K562 (cell line): ENCODE results near the gene GFOD1. TPM values are rescaled to one million over a fixed set of nuclear protein-coding genes. Genes with fewer than 3 reads are reported as not detected.

Experiments
- ATAC-seq: fragments of 200-7000 bp; cut with Tn5 transposase; 3 replicates; pipeline ENCODE4 v1.9.1; 2020; ENCODE audit warnings: moderate library complexity
- BruUV-seq: library from RNA; stranded (reverse); fragments of 400-500 nt; replicated peaks from 2 replicates; lab custom pipeline; 2021; lab: Mats Ljungman, UMichigan
- CTCF ChIA-PET: fragments of 300-600 bp; formaldehyde crosslinking; extraction: SDS; loops from one replicate; lab custom pipeline; 2021; ENCODE audit warnings: low intra/inter-chr PET ratio; lab: Yijun Ruan, JAX
- POLR2A ChIA-PET: fragments of 300-600, 350-650 bp; sonication (Branson Sonifier 250); formaldehyde crosslinking; extraction: SDS; loops from one replicate; lab custom pipeline; 2021; ENCODE audit warnings: antibody characterized with exemption, inconsistent platforms; lab: Yijun Ruan, JAX
- DNase-seq, 4 experiments: peaks; one replicate each; pipeline versions ENCODE4 v3.0.0 to v3.0.0-alpha.2; 2011 to 2018; ENCODE audit warnings: low spot score in 3 of 4, mixed read lengths in 3 of 4; ENCODE audit errors: extremely low read depth in 1 of 4
- FAIRE-seq: peaks from 2 replicates; lab custom pipeline; 2011; peaks lifted over from hg19 to GRCh38; lab: Jason Lieb, UNC
- H2AFZ ChIP-seq: 2 replicates; pipeline ENCODE4 v1.6.0; 2011; ENCODE audit warnings: low read depth, low read length, control low read depth, inconsistent platforms
- H3K27ac ChIP-seq: fragments of 200-600 bp; 3 replicates; pipeline ENCODE4 v1.8.0; 2011; ENCODE audit warnings: low read depth, mild to moderate bottlenecking, control low read depth, inconsistent platforms, low read length, moderate library complexity, mixed read lengths; ENCODE audit errors: extremely low read depth
- H3K27me3 ChIP-seq, 2 experiments: fragments of 300-600 bp in 1 of 2; 2 replicates in 1 of 2; 3 replicates in 1 of 2; pipeline versions ENCODE4 v1.6.0 to v1.8.0; 2011; ENCODE audit warnings: inconsistent platforms in 2 of 2, low read length in 2 of 2, mild to moderate bottlenecking in 1 of 2, mixed read lengths in 1 of 2, moderate library complexity in 1 of 2; ENCODE audit not compliant: control insufficient read depth in 2 of 2, insufficient read depth in 2 of 2
- H3K36me3 ChIP-seq: fragments of 300-600 bp; 3 replicates; pipeline ENCODE4 v1.8.0; 2011; ENCODE audit warnings: mild to moderate bottlenecking, low read length, inconsistent platforms; ENCODE audit not compliant: control insufficient read depth, insufficient read depth
- H3K4me1 ChIP-seq, 2 experiments: fragments of 200-600 bp in 1 of 2; replicated peaks in 1 of 2; 2 replicates in 1 of 2; 3 replicates in 1 of 2; pipeline versions ENCODE4 v1.5.1 to v1.8.0; 2011; ENCODE audit warnings: inconsistent platforms in 2 of 2, low read length in 2 of 2, mild to moderate bottlenecking in 1 of 2, mixed read lengths in 1 of 2, moderate library complexity in 1 of 2; ENCODE audit not compliant: control insufficient read depth in 2 of 2, insufficient read depth in 2 of 2
- H3K4me2 ChIP-seq: 2 replicates; pipeline ENCODE4 v1.6.1; 2011; ENCODE audit warnings: low read length, control low read depth, inconsistent platforms, mixed read lengths; ENCODE audit not compliant: insufficient read depth
- H3K4me3 ChIP-seq: fragments of 200-600 bp; sonication (generic), shearing (Covaris generic); 2 replicates; pipeline ENCODE4 v1.5.1; 2016; ENCODE audit warnings: control low read depth, inconsistent platforms
- H3K79me2 ChIP-seq: fragments of 200-600 bp; 3 replicates; pipeline ENCODE4 v1.8.0; 2011; ENCODE audit warnings: low read length, inconsistent platforms; ENCODE audit not compliant: control insufficient read depth, insufficient read depth
- H3K9ac ChIP-seq, 2 experiments: 2 replicates each; pipeline versions ENCODE4 v1.6.0 to v1.6.1; 2011; ENCODE audit warnings: low read depth in 2 of 2, low read length in 2 of 2, control low read depth in 1 of 2, inconsistent platforms in 1 of 2, mild to moderate bottlenecking in 1 of 2, mixed read lengths in 1 of 2; ENCODE audit not compliant: insufficient read depth in 1 of 2
- H3K9me1 ChIP-seq: one replicate; pipeline ENCODE4 v1.6.0; 2011; ENCODE audit warnings: inconsistent platforms, mild to moderate bottlenecking, low read length, moderate library complexity; ENCODE audit not compliant: control insufficient read depth, insufficient read depth
- H3K9me3 ChIP-seq: replicated peaks from 2 replicates; pipeline ENCODE4 v1.5.1; 2011; ENCODE audit warnings: low read depth, low read length, inconsistent platforms; ENCODE audit not compliant: control insufficient read depth, insufficient read depth
- H4K20me1 ChIP-seq: replicated peaks from 2 replicates; pipeline ENCODE4 v1.6.1; 2011; ENCODE audit warnings: low read length, inconsistent platforms, mixed read lengths; ENCODE audit not compliant: control insufficient read depth, insufficient read depth
- ARNT ChIP-seq, 2 experiments: fragments of 450-650 bp; IDR thresholded peaks; 2 replicates each; pipeline ENCODE4 v1.6.1; 2016; ENCODE audit warnings: mild to moderate bottlenecking in 1 of 2
- CTBP1 ChIP-seq: fragments of 450-650 bp; IDR thresholded peaks from 2 replicates; pipeline ENCODE4 v1.6.1; 2016; ENCODE audit warnings: borderline replicate concordance
- ETS2 ChIP-seq: IDR thresholded peaks from 2 replicates; pipeline ENCODE4 v1.6.1; 2016; ENCODE audit warnings: borderline replicate concordance, missing genetic modification characterization, mild to moderate bottlenecking, moderate library complexity, missing compliant biosample characterization; ENCODE audit not compliant: poor library complexity, severe bottlenecking
- FIP1L1 ChIP-seq: fragments of 200-400 bp; formaldehyde crosslinking; IDR thresholded peaks from 2 replicates; pipeline ENCODE4 v1.6.1; 2018; ENCODE audit warnings: mild to moderate bottlenecking, low read depth, low read length; ENCODE audit not compliant: poor library complexity, severe bottlenecking
- MEF2D ChIP-seq: conservative IDR thresholded peaks from 2 replicates; pipeline ENCODE4 v1.6.1; 2016; ENCODE audit warnings: low read depth, missing genetic modification characterization, missing compliant biosample characterization
- SETDB1 ChIP-seq: IDR thresholded peaks from one replicate; pipeline ENCODE4 v1.6.1; 2012; ENCODE audit warnings: low read length, control low read depth, inconsistent platforms
- SRSF9 ChIP-seq: fragments of 200-400 bp; formaldehyde crosslinking; IDR thresholded peaks from 2 replicates; pipeline ENCODE4 v1.6.1; 2017; ENCODE audit warnings: low read depth, low read length, borderline replicate concordance
- TGIF2 ChIP-seq: sonication (generic); formaldehyde crosslinking; IDR thresholded peaks from 2 replicates; pipeline ENCODE4 v1.8.1; 2022; ENCODE audit warnings: mild to moderate bottlenecking, missing genetic modification reagents, moderate library complexity
- YBX1 ChIP-seq: fragments of 450-650 bp; IDR thresholded peaks from 2 replicates; pipeline ENCODE4 v1.7.1; 2016; ENCODE audit warnings: mild to moderate bottlenecking
- ZNF12 ChIP-seq: sonication (generic); formaldehyde crosslinking; IDR thresholded peaks from 2 replicates; pipeline ENCODE4 v1.4.0; 2020; ENCODE audit warnings: mild to moderate bottlenecking, missing genetic modification reagents
- ZNF347 ChIP-seq: fragments of 450-650 bp; formaldehyde crosslinking; IDR thresholded peaks from 2 replicates; pipeline ENCODE4 v1.4.0; 2020; ENCODE audit warnings: low read depth, mild to moderate bottlenecking, moderate library complexity
- ZNF561 ChIP-seq: fragments of 450-650 bp; formaldehyde crosslinking; conservative IDR thresholded peaks from 2 replicates; pipeline ENCODE4 v1.4.0; 2020; ENCODE audit warnings: mild to moderate bottlenecking, moderate library complexity
- ZNF766 ChIP-seq: fragments of 200-800 bp; sonication (Bioruptor generic); conservative IDR thresholded peaks from 2 replicates; pipeline ENCODE4 v1.6.1; 2016; ENCODE audit warnings: missing genetic modification characterization, missing compliant biosample characterization
- WGBS: fragments of 100-300 bp; shearing (Covaris generic); methylation state at CpG from one replicate; pipeline ENCODE4 v1.1.6; 2016; ENCODE audit warnings: low coverage, mixed read lengths; ENCODE audit not compliant: insufficient coverage; ENCODE audit errors: missing lambda C conversion rate; 5-methylcytosine and 5-hydroxymethylcytosine counted together
- in situ Hi-C: fragments of 300-500 bp; cut with MboI; formaldehyde crosslinking; loops from 4 replicates; pipeline ENCODE4 v1.15.0; 2018; ENCODE audit warnings: inconsistent platforms, mixed read lengths
- intact Hi-C: fragments of 100-400 bp; cut with micrococcal nuclease; formaldehyde crosslinking; loops from 2 replicates; pipeline ENCODE4 v1.14.2; 2022
- polyA plus RNA-seq, 8 experiments: library from polyadenylated mRNA; depleted of rRNA in 4 of 8; stranded (reverse) in 5 of 8; unstranded in 3 of 8; fragments of >200 nt; fragmentation: Nextera tagmentation in 2 of 8; fragmentation: Illumina TruSeq in 1 of 8; extraction: Ambion mirVana in 2 of 8; extraction: Trizol in 1 of 8; gene quantifications; 2 replicates each; pipeline versions ENCODE4 v1.2.1 to v1.2.3, GENCODE V29; 2011 to 2014; ENCODE audit warnings: inconsistent platforms in 1 of 8, missing spikeins in 1 of 8
- total RNA-seq, 7 experiments: library from RNA; depleted of rRNA in 6 of 7; stranded (reverse); fragments of >200 nt in 6 of 7; fragmentation: Illumina TruSeq in 2 of 7; extraction: Trizol in 2 of 7; gene quantifications; 2 replicates each; pipeline versions ENCODE4 v1.2.1 to v1.2.3, GENCODE V29; 2011 to 2021; ENCODE audit warnings: low replicate concordance in 1 of 7
- TF ChIP-seq, protein P1 (sequence below): sonication (generic); formaldehyde crosslinking; IDR thresholded peaks from 2 replicates; pipeline ENCODE4 v1.8.0; 2022; ENCODE audit warnings: missing genetic modification reagents, mild to moderate bottlenecking, moderate library complexity, borderline replicate concordance
- TF ChIP-seq, protein P2 (sequence below), 2 experiments: fragments of 450-650 bp in 1 of 2; IDR thresholded peaks; 2 replicates each; pipeline ENCODE4 v1.6.1; 2011 to 2017; ENCODE audit warnings: low read depth in 2 of 2, antibody characterized with exemption in 1 of 2, borderline replicate concordance in 1 of 2, low read length in 1 of 2, mild to moderate bottlenecking in 1 of 2, mixed read lengths in 1 of 2; ENCODE audit not compliant: control insufficient read depth in 1 of 2

GFOD1 gene
- total and polyA plus RNA-seq, 9 of the 15 experiments (the other 6 are each of a cell fraction or from before 2014, with no cell fraction given), result 3.8 to 12.0 (median 8.2) TPM

DNA sequence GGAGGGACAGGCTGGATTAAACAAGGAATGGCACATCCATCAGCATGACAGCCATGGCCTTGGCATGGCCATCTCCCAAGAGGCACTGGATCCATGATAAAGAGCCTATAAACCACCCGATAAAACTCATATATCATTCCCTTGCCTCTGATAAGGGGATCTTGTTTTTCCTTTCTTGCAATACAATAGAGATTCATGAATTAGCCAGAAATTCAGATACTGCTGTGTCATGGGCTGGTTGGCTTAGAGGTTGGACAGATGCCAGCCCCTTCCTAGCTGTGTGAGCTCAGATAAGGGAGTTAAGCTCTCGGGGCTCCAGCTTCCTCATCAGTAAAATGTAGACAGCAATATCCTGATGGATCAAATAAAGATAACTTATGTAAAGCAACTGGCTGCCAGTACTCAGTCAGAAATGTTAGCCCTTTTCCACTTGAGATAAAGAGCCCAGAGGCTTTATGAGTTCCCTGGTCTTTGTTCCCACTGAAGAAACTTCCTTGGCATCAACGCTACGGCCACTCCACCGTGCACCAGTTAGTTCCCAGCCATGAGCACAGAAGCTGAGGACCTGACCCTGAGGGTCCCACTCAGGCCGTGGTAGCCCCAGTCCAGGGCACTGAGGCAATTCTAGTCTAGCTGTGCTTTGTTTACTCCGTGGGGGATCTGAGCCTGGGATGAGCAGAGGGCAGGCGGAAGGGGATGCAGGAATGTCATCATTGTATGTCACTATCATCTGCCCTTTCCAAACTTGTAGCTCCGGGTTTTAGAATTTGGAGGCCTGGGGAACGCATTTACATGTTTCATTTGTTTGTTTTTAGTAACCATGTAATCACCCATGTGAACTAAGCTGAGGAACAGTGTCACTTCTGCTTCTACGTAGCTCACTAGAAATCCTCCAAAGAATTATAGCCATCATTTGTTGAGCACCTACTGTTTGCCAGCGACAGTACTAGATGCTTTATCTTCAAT lies 91.8 kb downstream of the GFOD1 start:
- Histone ChIP-seq H3K4me2 (peak overlapping the region; percentile 68), H3K9me3 (no peaks in the 10 kb centered on the region), H3K27me3 (peaks cover 0 to 6% of the 10 kb centered on the region in 2 experiments; a peak in 1 of 5 replicates), H2AFZ (no peak overlapping the region), H3K4me1 (peaks cover 13 to 24% of the 10 kb centered on the region in 2 experiments), H3K4me3 (no peak overlapping the region), H4K20me1 (0 out of 2 replicates have a peak, but pooled peaks cover 4% of the 10 kb centered on the region), H3K27ac (peak overlapping the region; percentile 65; the same call in 2 of the 3 replicates), H3K9ac (peak overlapping the region in 1 of 2 experiments; percentile 29; a peak in 1 of 4 replicates), H3K36me3 (no peaks in the 10 kb centered on the region), H3K9me1 (peaks cover 4% of the 10 kb centered on the region), H3K79me2 (no peaks in the 10 kb centered on the region)
- FAIRE-seq, result peak; percentile 97
- in situ Hi-C loops (no loop called here), intact Hi-C loops (loop anchor here (5.0 kb wide), 2 partner anchors 57 to 92 kb away; partner anchors contain the start of gene GFOD1)
- POLR2A ChIA-PET, result interaction anchor here (0.6 to 1.7 kb wide), 12 partner anchors 11 to 699 kb away, joined by 3 to 5 read pairs (median 3); partner anchors contain the start of gene SIRT5
- BruUV-seq, result no TSS peak
- CTCF ChIA-PET, result no interaction called here
- DNase-seq, result peak; percentile 75 to 98 (median 82)
- 12% methylated on average over 12 of the region's 12 CpGs for whole genome bisulfite sequencing
- peak; percentile 95 for ATAC-seq
- TF ChIP-seq YBX1 (no peak), FIP1L1 (no peak), ZNF766 (CRISPR knock-in tag) (peak; percentile 67), ZNF347 (no peak), MEF2D (tag) (peak; percentile 87), ARNT (IDR thresholded peaks at IDR 0.05) (peak; percentile 36 to 89; a peak in 2 of 4 replicates), ZNF561 (0 out of 2 replicates have a peak, but pooled peaks have one; percentile 39), ETS2 (no peak), SRSF9 (no peak), TGIF2 (CRISPR knock-in tag) (no peak), SETDB1 (no peak), ZNF12 (CRISPR knock-in tag) (no peak), CTBP1 (peak; percentile 93)
- TF ChIP-seq, protein P1, sequence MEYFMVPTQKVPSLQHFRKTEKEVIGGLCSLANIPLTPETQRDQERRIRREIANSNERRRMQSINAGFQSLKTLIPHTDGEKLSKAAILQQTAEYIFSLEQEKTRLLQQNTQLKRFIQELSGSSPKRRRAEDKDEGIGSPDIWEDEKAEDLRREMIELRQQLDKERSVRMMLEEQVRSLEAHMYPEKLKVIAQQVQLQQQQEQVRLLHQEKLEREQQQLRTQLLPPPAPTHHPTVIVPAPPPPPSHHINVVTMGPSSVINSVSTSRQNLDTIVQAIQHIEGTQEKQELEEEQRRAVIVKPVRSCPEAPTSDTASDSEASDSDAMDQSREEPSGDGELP (CRISPR knock-in tag), result peak; percentile 49
- TF ChIP-seq, protein P2, sequence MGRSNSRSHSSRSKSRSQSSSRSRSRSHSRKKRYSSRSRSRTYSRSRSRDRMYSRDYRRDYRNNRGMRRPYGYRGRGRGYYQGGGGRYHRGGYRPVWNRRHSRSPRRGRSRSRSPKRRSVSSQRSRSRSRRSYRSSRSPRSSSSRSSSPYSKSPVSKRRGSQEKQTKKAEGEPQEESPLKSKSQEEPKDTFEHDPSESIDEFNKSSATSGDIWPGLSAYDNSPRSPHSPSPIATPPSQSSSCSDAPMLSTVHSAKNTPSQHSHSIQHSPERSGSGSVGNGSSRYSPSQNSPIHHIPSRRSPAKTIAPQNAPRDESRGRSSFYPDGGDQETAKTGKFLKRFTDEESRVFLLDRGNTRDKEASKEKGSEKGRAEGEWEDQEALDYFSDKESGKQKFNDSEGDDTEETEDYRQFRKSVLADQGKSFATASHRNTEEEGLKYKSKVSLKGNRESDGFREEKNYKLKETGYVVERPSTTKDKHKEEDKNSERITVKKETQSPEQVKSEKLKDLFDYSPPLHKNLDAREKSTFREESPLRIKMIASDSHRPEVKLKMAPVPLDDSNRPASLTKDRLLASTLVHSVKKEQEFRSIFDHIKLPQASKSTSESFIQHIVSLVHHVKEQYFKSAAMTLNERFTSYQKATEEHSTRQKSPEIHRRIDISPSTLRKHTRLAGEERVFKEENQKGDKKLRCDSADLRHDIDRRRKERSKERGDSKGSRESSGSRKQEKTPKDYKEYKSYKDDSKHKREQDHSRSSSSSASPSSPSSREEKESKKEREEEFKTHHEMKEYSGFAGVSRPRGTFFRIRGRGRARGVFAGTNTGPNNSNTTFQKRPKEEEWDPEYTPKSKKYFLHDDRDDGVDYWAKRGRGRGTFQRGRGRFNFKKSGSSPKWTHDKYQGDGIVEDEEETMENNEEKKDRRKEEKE (IDR thresholded peaks at IDR 0.05; ENCODE audit: borderline replicate concordance in 1 of 2, control insufficient read depth in 1 of 2, low read depth in 2 of 2, low read length in 1 of 2), result 0 out of 4 replicates have a peak, but pooled peaks of 1 of the 2 experiments have one; percentile 31
